Measurements from ENCODE around the gene PAXX.

GRCh38 chr9:136973618-136974617, 18.3 kb upstream of the PAXX start:
- TF ChIP-seq CTCF (IDR thresholded peaks at IDR 0.05; ENCODE audit: low read length) = no peak
- no peak for TF ChIP-seq EZH2 (IDR thresholded peaks at IDR 0.05; ENCODE audit: borderline replicate concordance, low read length)

Data from OCI-LY1 (cell line).